ENCODE results near the gene GSG1L2.

- TF ChIP-seq CTCF (IDR thresholded peaks at IDR 0.05; ENCODE audit: low read depth, low read length, missing input control) (no peak), ZBTB33 (IDR thresholded peaks at IDR 0.05) (no peak), YY1 (IDR thresholded peaks at IDR 0.05) (no peak), FOXA2 (IDR thresholded peaks at IDR 0.05) (no peak), JUND (IDR thresholded peaks at IDR 0.05) (no peak), MAX (IDR thresholded peaks at IDR 0.05) (no peak), TAF1 (conservative IDR thresholded peaks at IDR 0.05) (no peak), HNF4G (IDR thresholded peaks at IDR 0.05) (no peak), EGR1 (IDR thresholded peaks at IDR 0.05; ENCODE audit: low read depth in 2 of 2) (no peak), NR2F2 (IDR thresholded peaks at IDR 0.05) (no peak), SP1 (IDR thresholded peaks at IDR 0.05) (no peak), RAD21 (IDR thresholded peaks at IDR 0.05) (no peak), REST (IDR thresholded peaks at IDR 0.05) (no peak), FOXA1 (IDR thresholded peaks at IDR 0.05) (no peak)
Observed at GRCh38 chr17:9805769-9806168, 16.1 kb downstream of the GSG1L2 start.

Data from liver (tissue), 3 donors.